H1 (cell line): Measurements from ENCODE around the gene SAXO1. TPM values are rescaled to one million over a fixed set of nuclear protein-coding genes. Genes with fewer than 3 reads are reported as not detected.

ENCODE experiments used
- CTCF ChIA-PET: fragments of 300-600 bp; sonication (Branson Sonifier 250); formaldehyde crosslinking; loops from one replicate; lab custom pipeline; 2021; ENCODE audit not compliant: partially characterized antibody; lab: Charles Lee
- POLR2A ChIA-PET: fragments of 300-600 bp; sonication (Branson Sonifier 250); formaldehyde crosslinking; loops from one replicate; lab custom pipeline; 2021; ENCODE audit warnings: inconsistent platforms; ENCODE audit not compliant: partially characterized antibody; lab: Charles Lee
- DNase-seq, 2 experiments: peaks; one replicate each; pipeline versions ENCODE4 v3.0.0 to v3.0.0-alpha.2; 2010 to 2022; ENCODE audit warnings: low spot score in 2 of 2, low read depth in 1 of 2, mixed read lengths in 1 of 2
- FAIRE-seq: peaks from 2 replicates; lab custom pipeline; 2011; peaks lifted over from hg19 to GRCh38; lab: Jason Lieb, UNC
- H2AFZ ChIP-seq: 2 replicates; pipeline ENCODE4 v1.8.1; 2012; ENCODE audit warnings: low read length, inconsistent platforms
- H2AK5ac ChIP-seq: 2 replicates; pipeline ENCODE4 v1.6.1; 2013; ENCODE audit warnings: low read depth, low read length
- H2BK120ac ChIP-seq: replicated peaks from 2 replicates; pipeline ENCODE3; 2013; ENCODE audit warnings: low read depth, low read length, inconsistent platforms
- H2BK12ac ChIP-seq: 2 replicates; pipeline ENCODE4 v1.6.1; 2013; ENCODE audit warnings: low read depth, low read length
- H2BK15ac ChIP-seq: 2 replicates; pipeline ENCODE4 v1.6.1; 2013; ENCODE audit warnings: low read length
- H2BK20ac ChIP-seq: 2 replicates; pipeline ENCODE4 v1.6.1; 2013; ENCODE audit warnings: low read length
- H2BK5ac ChIP-seq: 2 replicates; pipeline ENCODE4 v1.6.1; 2013; ENCODE audit warnings: low read depth, low read length
- H3K14ac ChIP-seq: 2 replicates; pipeline ENCODE4 v1.6.1; 2013; ENCODE audit warnings: inconsistent platforms; ENCODE audit not compliant: insufficient read length
- H3K18ac ChIP-seq: 2 replicates; pipeline ENCODE4 v1.6.1; 2013; ENCODE audit warnings: low read length; ENCODE audit errors: extremely low read depth
- H3K23ac ChIP-seq: 2 replicates; pipeline ENCODE4 v1.6.1; 2013; ENCODE audit warnings: inconsistent platforms; ENCODE audit not compliant: insufficient read length
- H3K23me2 ChIP-seq: 2 replicates; pipeline ENCODE4 v1.6.1; 2013; ENCODE audit warnings: low read depth, low read length
- H3K27ac ChIP-seq: 2 replicates; pipeline ENCODE4 v1.6.1; 2011; ENCODE audit warnings: low read depth, low read length, inconsistent platforms
- H3K27me3 ChIP-seq, 4 experiments: replicated peaks in 1 of 4; 1 replicate in 1 of 4; 2 replicates in 3 of 4; pipeline versions ENCODE4 v1.6.1 to v1.8.1; 2011 to 2013; ENCODE audit warnings: low read length in 3 of 4, mild to moderate bottlenecking in 3 of 4, inconsistent platforms in 2 of 4, mixed read lengths in 2 of 4, moderate library complexity in 1 of 4; ENCODE audit not compliant: control insufficient read depth in 3 of 4, insufficient read depth in 3 of 4; ENCODE audit errors: extremely low read depth in 1 of 4
- H3K36me3 ChIP-seq, 4 experiments: 2 replicates each; pipeline versions ENCODE4 v1.6.1 to v1.8.1; 2011 to 2013; ENCODE audit warnings: mild to moderate bottlenecking in 4 of 4, low read length in 3 of 4, moderate library complexity in 2 of 4, control low read depth in 1 of 4, inconsistent platforms in 1 of 4; ENCODE audit not compliant: insufficient read depth in 4 of 4, control insufficient read depth in 2 of 4
- H3K4ac ChIP-seq: replicated peaks from 2 replicates; pipeline ENCODE3; 2013; ENCODE audit warnings: low read length, low read depth, mixed read lengths, inconsistent platforms; ENCODE audit not compliant: insufficient read length
- H3K4me1 ChIP-seq, 4 experiments: replicated peaks in 1 of 4; 1 replicate in 1 of 4; 2 replicates in 3 of 4; pipeline versions ENCODE4 v1.6.1 to v1.8.1; 2011 to 2013; ENCODE audit warnings: low read length in 3 of 4, inconsistent platforms in 2 of 4, mixed read lengths in 1 of 4; ENCODE audit not compliant: insufficient read depth in 4 of 4, control insufficient read depth in 3 of 4
- H3K4me2 ChIP-seq, 2 experiments: 2 replicates each; pipeline versions ENCODE4 v1.6.1 to v1.8.1; 2011 to 2013; ENCODE audit warnings: low read depth in 2 of 2, low read length in 2 of 2, control low read depth in 1 of 2, inconsistent platforms in 1 of 2, mild to moderate bottlenecking in 1 of 2; ENCODE audit not compliant: insufficient read depth in 1 of 2
- H3K4me3 ChIP-seq, 4 experiments: fragments of 200-600, 300-600 bp in 1 of 4; sonication (generic), shearing (Covaris generic), sonication (Bioruptor Twin) in 1 of 4; 2 replicates each; pipeline versions ENCODE4 v1.5.1 to v1.8.1; 2011 to 2016; ENCODE audit warnings: low read length in 4 of 4, low read depth in 3 of 4, control low read depth in 2 of 4, inconsistent platforms in 2 of 4, mild to moderate bottlenecking in 2 of 4, mixed read lengths in 1 of 4, moderate library complexity in 1 of 4; ENCODE audit not compliant: insufficient read depth in 2 of 4; ENCODE audit errors: extremely low read depth in 1 of 4
- H3K56ac ChIP-seq: replicated peaks from 2 replicates; pipeline ENCODE3; 2013; ENCODE audit warnings: low read depth, mild to moderate bottlenecking, mixed read lengths, low read length, inconsistent platforms; ENCODE audit not compliant: insufficient read length
- H3K79me1 ChIP-seq: 2 replicates; pipeline ENCODE4 v1.6.1; 2013; ENCODE audit warnings: low read depth, low read length, control low read depth
- H3K79me2 ChIP-seq, 2 experiments: 2 replicates each; pipeline versions ENCODE4 v1.6.1 to v1.8.1; 2012 to 2013; ENCODE audit warnings: low read length in 2 of 2, mild to moderate bottlenecking in 2 of 2, inconsistent platforms in 1 of 2; ENCODE audit not compliant: insufficient read depth in 2 of 2, control insufficient read depth in 1 of 2
- H3K9ac ChIP-seq, 4 experiments: replicated peaks in 1 of 4; 1 replicate in 1 of 4; 2 replicates in 3 of 4; pipeline versions ENCODE4 v1.6.1 to v1.8.1; 2011 to 2013; ENCODE audit warnings: low read depth in 3 of 4, low read length in 3 of 4, control low read depth in 2 of 4, mild to moderate bottlenecking in 2 of 4, moderate library complexity in 2 of 4, inconsistent platforms in 1 of 4; ENCODE audit errors: extremely low read depth in 1 of 4
- H3K9me3 ChIP-seq, 2 experiments: 2 replicates each; pipeline versions ENCODE4 v1.6.1 to v1.8.1; 2012 to 2013; ENCODE audit warnings: mild to moderate bottlenecking in 2 of 2, moderate library complexity in 2 of 2, control low read depth in 1 of 2, inconsistent platforms in 1 of 2, low read depth in 1 of 2, low read length in 1 of 2, mixed read lengths in 1 of 2; ENCODE audit not compliant: insufficient read depth in 2 of 2
- H4K20me1 ChIP-seq, 2 experiments: replicated peaks in 1 of 2; 2 replicates each; pipeline versions ENCODE3 to v1.8.1; 2011 to 2013; ENCODE audit warnings: inconsistent platforms in 2 of 2, low read length in 2 of 2, mild to moderate bottlenecking in 1 of 2; ENCODE audit not compliant: insufficient read depth in 2 of 2, control insufficient read depth in 1 of 2
- H4K5ac ChIP-seq: 2 replicates; pipeline ENCODE4 v1.6.1; 2013; ENCODE audit warnings: low read length, low read depth, mixed read lengths, inconsistent platforms; ENCODE audit not compliant: insufficient read length
- H4K8ac ChIP-seq: 2 replicates; pipeline ENCODE4 v1.8.0; 2013; ENCODE audit warnings: mild to moderate bottlenecking, moderate library complexity, low read length, inconsistent platforms; ENCODE audit not compliant: insufficient read depth; ENCODE audit errors: extremely low read depth
- H4K91ac ChIP-seq: replicated peaks from 2 replicates; pipeline ENCODE3; 2013; ENCODE audit warnings: low read length, mixed read lengths, inconsistent platforms; ENCODE audit not compliant: insufficient read length
- BACH1 ChIP-seq: IDR thresholded peaks from 2 replicates; pipeline ENCODE4 v1.6.1; 2012; ENCODE audit warnings: low read length, improper control_type of control experiment
- CHD2 ChIP-seq: IDR thresholded peaks from 2 replicates; pipeline ENCODE4 v1.6.1; 2012; ENCODE audit warnings: low read length, improper control_type of control experiment
- GABPA ChIP-seq: IDR thresholded peaks from 2 replicates; pipeline ENCODE4 v1.6.1; 2011; ENCODE audit warnings: mild to moderate bottlenecking, low read length, moderate library complexity, borderline replicate concordance; ENCODE audit not compliant: insufficient read depth
- JUND ChIP-seq: IDR thresholded peaks from 2 replicates; pipeline ENCODE4 v1.6.1; 2011; ENCODE audit warnings: mild to moderate bottlenecking, improper control_type of control experiment, low read length
- KDM5A ChIP-seq: fragments of 200-600 bp; IDR thresholded peaks from 2 replicates; pipeline ENCODE4 v1.7.1; 2012; ENCODE audit warnings: mild to moderate bottlenecking, low read length, inconsistent platforms, mixed read lengths
- RAD21 ChIP-seq, 2 experiments: IDR thresholded peaks in 1 of 2; conservative IDR thresholded peaks in 1 of 2; 2 replicates each; pipeline ENCODE4 v1.6.1; 2011; ENCODE audit warnings: low read depth in 2 of 2, low read length in 2 of 2, improper control_type of control experiment in 1 of 2, inconsistent platforms in 1 of 2, mild to moderate bottlenecking in 1 of 2, moderate library complexity in 1 of 2
- RNF2 ChIP-seq: fragments of 200-900, 300-1000 bp; sonication (generic); IDR thresholded peaks from 2 replicates; pipeline ENCODE4 v1.7.1; 2016; ENCODE audit warnings: borderline replicate concordance, low read depth, mild to moderate bottlenecking, antibody characterized with exemption, low read length; ENCODE audit not compliant: poor library complexity, severe bottlenecking; ENCODE audit errors: missing control alignments
- RXRA ChIP-seq: IDR thresholded peaks from 2 replicates; pipeline ENCODE4 v1.6.1; 2011; ENCODE audit warnings: low read depth, mild to moderate bottlenecking, low read length, moderate library complexity; ENCODE audit not compliant: insufficient read depth
- SIX5 ChIP-seq: IDR thresholded peaks from 2 replicates; pipeline ENCODE4 v1.6.1; 2011; ENCODE audit warnings: mild to moderate bottlenecking, low read depth, low read length
- SP4 ChIP-seq: IDR thresholded peaks from 2 replicates; pipeline ENCODE4 v1.6.1; 2012; ENCODE audit warnings: low read length, inconsistent platforms
- TCF12 ChIP-seq: IDR thresholded peaks from 2 replicates; pipeline ENCODE4 v1.6.1; 2011; ENCODE audit warnings: low read depth, mild to moderate bottlenecking, low read length
- YY1 ChIP-seq: IDR thresholded peaks from 2 replicates; pipeline ENCODE4 v1.6.1; 2011; ENCODE audit warnings: low read depth, mild to moderate bottlenecking, low read length
- polyA plus RNA-seq, 7 experiments: library from polyadenylated mRNA; depleted of rRNA in 3 of 7; stranded (reverse) in 5 of 7; unstranded in 2 of 7; fragments of >200 nt in 5 of 7; fragments of 200-250 nt in 2 of 7; gene quantifications; 1 replicate in 5 of 7; 2 replicates in 1 of 7; 4 replicates in 1 of 7; pipeline versions ENCODE4 v1.2.1 to v1.2.3, GENCODE V29; 2011 to 2013; ENCODE audit warnings: missing spikeins in 2 of 7, mixed read lengths in 2 of 7
- total RNA-seq: library from RNA; stranded (reverse); fragmentation: NEBNext Ultra II Directional; extraction: Animal tissue kit (Norgen Biotek cat#: 25700); gene quantifications from 2 replicates; pipeline ENCODE4 v1.2.1, GENCODE V29; 2021
- TF ChIP-seq, protein P1 (sequence below): IDR thresholded peaks from 2 replicates; pipeline ENCODE4 v1.6.1; 2011; ENCODE audit warnings: low read depth, mild to moderate bottlenecking, low read length; ENCODE audit not compliant: insufficient read depth

The SAXO1 gene
- total and polyA plus RNA-seq, 2 of the 8 experiments (the other 6 are each of a cell fraction or from before 2014, with no cell fraction given) = 0.11 to 0.20 TPM

- no peak for TF ChIP-seq JUND
- no peak for TF ChIP-seq GABPA
- no peak for TF ChIP-seq SIX5
- no peak for TF ChIP-seq BACH1
- no peak for TF ChIP-seq YY1
- TF ChIP-seq SP4 = no peak
- TF ChIP-seq RNF2 = no peak
- TF ChIP-seq CHD2 = no peak
- no peak for TF ChIP-seq RXRA
- TF ChIP-seq TCF12 = no peak
- TF ChIP-seq RAD21 (IDR thresholded peaks at IDR 0.05 in 1 of 2, conservative IDR thresholded peaks at IDR 0.05 in 1 of 2; ENCODE audit: low read depth in 2 of 2, low read length in 2 of 2) = no peak
- TF ChIP-seq, protein P1, sequence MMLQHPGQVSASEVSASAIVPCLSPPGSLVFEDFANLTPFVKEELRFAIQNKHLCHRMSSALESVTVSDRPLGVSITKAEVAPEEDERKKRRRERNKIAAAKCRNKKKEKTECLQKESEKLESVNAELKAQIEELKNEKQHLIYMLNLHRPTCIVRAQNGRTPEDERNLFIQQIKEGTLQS = no peak
- TF ChIP-seq KDM5A = no peak
- Histone ChIP-seq H3K4ac (no peak overlapping the region), H3K79me1 (no peaks in the 10 kb centered on the region), H3K4me2 (no peak overlapping the region), H4K5ac (no peak overlapping the region), H3K79me2 (no peaks in the 10 kb centered on the region), H2AK5ac (no peak overlapping the region), H3K18ac (no peak overlapping the region), H3K27ac (no peak overlapping the region), H3K9me3 (peaks cover 0 to 2% of the 10 kb centered on the region in 2 experiments; a peak in 1 of 4 replicates), H3K9ac (no peak overlapping the region), H2BK15ac (no peak overlapping the region), H3K27me3 (no peaks in the 10 kb centered on the region), H3K36me3 (no peaks in the 10 kb centered on the region), H3K4me1 (no peaks in the 10 kb centered on the region), H2BK12ac (no peak overlapping the region), H3K56ac (no peak overlapping the region), H2BK5ac (no peak overlapping the region), H4K8ac (no peak overlapping the region), H4K20me1 (no peaks in the 10 kb centered on the region), H3K4me3 (no peak overlapping the region), H3K23ac (no peak overlapping the region), H4K91ac (no peak overlapping the region), H2BK120ac (no peak overlapping the region), H2AFZ (no peak overlapping the region), H2BK20ac (no peak overlapping the region), H3K23me2 (no peaks in the 10 kb centered on the region), H3K14ac (no peak overlapping the region)
- FAIRE-seq (no peak), DNase-seq (no peak)
- POLR2A ChIA-PET = no interaction called here
- CTCF ChIA-PET = interaction anchor here (1.4 kb wide), 1 partner anchor 10 kb away, joined by 6 read pairs; no protein-coding TSS in a partner anchor
These were observed 45.0 kb downstream of the SAXO1 start for GRCh38 chr9:18988003-18988402.
